HG03103 (cell line): ENCODE data around the gene ABLIM3.

Experiments
- ATAC-seq: cut with Tn5 transposase; IDR thresholded peaks from one replicate; pipeline ENCODE4 v1.9.1; 2021; ENCODE audit warnings: low read depth; ENCODE audit not compliant: unreplicated experiment

Gene ABLIM3

DNA sequence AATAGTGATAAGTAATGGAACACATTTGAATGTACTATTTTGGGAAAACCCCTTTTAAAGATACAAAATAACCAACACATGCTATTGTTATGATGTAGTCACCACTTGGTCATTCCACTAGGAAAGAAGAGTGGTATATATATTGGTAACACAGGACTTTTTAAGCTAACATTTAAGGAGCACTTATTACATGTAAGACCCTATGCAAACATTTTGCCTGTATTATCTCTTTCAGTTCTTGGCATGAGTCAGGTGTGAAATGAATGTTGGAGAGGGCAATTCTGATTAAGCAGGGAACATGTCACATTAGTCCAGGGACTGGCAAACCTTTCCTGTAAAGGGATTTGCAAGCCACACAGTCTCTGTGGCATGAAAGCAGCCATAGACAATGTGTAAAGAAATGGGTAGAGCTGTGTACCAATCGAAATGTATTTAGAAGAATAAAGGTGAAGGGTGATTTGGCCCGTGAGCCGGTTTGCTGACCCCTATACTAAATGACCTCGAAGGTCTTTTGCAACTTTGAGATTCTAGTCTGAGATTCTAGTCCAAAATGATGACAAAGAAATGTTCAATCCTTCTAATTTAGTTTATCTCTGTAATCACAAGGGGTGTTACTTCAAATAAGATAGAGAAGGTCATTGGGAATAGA is 15.3 kb downstream of the ABLIM3 start:
- no peak for ATAC-seq

DNA sequence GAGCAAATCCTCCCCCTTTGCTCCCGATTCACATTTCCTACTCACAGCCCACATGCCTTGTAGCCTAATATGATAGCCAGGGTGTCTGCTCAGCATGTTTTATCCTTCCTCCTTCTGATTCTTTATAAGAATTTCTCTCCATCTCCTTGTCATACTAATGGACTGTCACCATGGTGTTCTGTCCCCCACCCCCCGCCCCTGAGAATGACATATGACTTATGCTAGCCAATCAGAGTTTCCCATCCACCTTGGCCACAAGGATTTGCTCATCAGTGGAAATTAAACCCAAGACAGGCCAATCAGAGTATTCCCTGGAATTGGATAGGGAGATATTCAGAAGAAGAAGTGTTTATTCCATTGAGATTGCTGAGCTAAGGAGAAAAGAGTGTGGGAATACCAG is 16.0 kb downstream of the ABLIM3 start:
- no peak for ATAC-seq

DNA sequence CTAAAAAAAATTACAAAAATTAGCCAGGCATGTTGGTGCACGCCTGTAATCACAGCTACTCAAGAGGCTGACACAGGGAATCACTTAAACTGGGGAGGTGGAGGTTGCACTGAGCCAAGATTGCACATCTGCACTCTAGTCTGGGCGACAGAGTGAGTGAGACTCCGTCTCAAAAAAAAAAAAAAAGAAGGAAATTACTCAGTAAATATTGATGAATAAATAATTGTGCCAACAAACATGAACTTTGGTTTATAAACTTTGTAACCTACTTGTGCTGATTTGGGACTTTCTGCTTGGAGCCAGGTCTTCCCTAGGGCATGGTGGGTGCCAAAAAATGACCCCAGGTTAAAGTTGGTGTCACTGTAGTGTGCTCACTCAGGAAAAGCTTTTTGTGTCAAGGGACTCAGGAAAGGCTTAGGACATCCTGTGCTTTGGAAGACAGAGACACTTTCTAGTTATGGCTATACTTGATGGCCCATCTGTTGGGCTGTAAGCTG is 19.0 kb downstream of the ABLIM3 start:
- no peak for ATAC-seq

DNA sequence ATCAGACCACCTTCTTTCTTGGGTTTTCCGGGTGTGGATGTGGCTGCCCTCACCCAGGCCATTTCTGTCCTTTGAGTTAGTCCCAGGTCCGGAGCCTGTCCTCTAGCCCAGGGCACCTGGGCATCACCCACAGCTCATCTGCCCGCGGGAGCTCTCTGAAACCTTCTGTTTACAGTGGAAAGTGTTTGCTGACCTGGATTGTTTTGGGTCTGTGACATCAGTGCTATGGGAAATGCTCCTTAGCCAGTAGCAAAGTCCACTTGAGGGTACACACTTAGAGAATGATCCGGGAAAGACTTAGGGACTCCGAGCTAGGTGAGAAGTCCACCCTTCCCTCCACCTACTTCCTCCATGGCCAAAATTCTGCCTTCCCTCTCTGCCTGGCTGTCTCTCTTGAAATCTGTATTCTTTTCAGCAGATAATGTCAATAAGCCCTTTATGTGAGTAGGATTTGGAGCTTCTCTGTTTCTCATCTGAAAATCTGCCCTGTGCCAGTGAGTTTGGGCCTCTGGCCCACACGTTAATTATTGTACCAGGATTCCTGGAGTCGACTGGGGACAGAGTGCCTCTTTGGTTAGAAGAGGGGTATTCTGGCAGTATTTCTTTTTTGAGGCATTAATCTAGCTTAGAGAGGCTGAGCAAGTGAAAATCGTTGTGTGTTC is 19.9 kb downstream of the ABLIM3 start:
- no peak for ATAC-seq

DNA sequence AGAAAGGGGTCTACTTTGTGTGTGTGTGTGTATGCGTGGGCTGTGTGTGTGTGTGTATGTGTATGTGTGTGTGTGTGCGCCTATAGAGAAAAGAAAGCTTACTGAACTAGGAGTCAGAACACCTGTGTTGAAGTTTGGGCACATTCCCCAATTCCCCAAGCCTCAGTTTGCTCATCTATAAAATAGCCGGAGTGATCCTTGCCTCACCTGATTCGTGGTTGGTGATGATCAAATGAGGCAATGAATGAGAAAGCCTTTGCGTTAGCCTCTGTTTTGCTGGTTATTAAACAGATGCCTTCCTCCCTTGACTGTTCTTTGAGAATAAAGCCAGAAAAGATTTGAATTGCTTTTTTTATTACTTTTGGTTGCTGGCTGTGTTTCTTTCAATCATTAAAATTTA is 20.6 kb downstream of the ABLIM3 start:
- ATAC-seq, result no peak

DNA sequence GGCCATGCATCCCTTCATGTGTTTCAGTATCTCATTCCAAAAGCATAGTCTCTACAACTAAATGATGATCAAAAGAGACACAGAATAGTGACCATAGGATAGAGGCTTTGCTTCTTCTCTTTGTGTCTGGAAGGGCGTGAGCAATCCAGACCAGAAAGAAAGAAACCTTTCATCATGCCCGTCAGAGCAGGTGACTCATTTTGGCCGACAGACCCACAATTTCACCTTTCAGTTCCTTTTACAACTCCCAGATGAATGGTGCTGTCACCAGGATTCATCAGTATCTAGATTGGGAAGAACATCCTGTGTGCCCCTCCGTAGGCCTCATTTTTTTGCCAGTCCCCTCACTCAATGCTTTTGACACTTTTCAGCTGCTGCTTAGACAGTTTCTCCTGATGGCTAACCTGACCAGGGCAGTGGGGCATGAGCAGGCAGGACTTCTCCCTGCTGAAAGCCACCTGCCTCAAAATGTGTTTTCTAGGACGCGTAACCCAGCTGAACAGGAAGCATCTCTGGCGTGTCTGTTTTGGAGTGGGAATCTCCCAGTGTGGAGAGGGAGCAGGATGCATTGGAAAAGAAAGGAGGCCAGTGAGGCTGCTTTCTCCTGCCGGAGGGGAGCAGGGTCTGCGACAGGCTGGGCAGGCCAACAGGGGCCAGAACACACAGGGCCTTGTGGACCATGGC is 21.2 kb downstream of the ABLIM3 start:
- ATAC-seq, result peak; percentile 93

DNA sequence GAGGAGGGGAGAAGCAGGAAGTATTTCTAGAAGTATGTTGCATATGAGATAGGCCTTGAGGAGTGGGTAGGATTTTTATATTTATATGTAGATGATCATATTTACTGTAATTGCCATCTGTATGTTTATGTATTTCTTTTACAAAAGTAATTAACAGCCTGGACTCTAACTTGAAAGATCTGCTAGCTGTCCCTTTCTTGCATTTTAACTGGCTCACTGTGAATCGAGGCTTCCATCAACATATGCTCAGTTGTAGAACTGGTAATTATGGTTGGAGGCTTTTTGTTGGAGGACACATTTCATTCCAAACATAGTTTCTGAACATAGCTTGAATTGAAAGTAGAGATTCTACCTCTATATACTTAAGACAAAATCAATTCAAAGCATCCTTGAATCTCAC is 23.4 kb downstream of the ABLIM3 start:
- ATAC-seq, result no peak

DNA sequence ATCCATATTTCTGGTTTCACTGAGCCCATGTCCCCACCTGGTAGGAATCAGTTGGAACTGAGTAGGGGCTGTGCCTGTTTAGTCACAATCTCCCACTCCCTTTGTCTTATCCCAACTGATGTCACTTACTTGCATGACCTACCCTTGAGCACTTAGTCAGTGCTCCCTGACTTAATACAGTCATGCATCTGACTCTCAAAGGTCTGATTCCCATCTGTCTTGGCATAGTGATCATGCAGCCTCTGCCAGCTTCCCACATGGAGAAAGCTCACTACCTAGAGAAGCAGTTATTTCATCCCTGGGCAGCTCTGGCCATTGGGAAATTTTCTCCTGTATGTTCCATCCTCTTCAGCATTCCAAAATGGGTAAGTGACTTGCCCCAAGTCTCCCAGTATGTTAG is 24.8 kb downstream of the ABLIM3 start:
- no peak for ATAC-seq

DNA sequence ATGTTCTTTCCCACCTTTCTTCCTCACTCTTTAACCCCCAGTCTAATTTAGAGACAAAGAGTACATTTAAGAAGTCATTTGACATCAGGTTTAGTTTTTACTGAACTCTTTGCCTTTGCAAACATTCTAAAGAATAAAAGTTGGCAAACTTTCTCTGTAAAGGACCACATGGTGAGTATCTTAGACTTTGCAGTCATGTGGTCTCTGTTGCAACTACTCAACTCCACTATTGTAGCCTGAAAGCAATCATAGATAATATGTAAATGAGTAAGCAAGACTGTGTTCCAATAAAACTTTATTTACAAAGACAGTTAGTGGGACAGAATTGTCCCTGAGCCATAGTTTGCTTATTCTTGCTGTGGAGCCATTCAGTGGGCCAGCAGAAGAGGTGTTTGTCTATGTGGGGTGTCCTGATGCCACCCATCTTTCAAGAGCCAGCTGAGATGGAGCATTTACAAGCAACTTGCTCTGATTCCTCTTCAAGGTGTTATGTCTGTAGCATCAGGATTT is 25.4 kb downstream of the ABLIM3 start:
- ATAC-seq, result no peak

DNA sequence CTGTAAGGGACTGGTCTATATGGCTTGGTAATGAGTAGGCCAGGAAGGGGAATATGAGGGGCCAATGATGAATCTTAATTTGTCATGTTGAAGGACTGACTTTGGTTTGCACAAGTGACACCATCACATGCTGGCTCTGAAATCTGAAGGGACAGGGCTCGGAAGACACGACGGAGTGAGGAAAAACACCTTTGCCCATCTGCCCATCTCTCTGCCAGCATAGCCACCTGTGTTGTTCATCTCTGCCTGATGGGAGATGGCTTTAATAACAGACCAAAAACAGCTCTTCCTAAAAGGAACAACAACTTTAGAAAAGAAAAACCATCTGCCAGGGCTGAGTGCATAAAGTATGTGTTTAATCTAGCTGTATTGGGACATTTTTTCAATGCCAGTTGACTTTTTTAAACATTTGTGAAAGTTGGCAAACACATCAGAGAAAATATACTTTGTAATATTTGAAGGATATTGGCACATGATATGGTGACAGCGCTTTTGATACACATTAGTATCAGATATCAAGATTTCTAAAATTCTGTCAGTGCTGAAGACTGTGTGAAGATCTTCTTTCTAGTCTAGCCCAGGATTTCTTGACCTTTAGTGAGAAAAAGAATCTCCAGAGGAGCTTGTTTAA is 27.1 kb downstream of the ABLIM3 start:
- ATAC-seq, result no peak

DNA sequence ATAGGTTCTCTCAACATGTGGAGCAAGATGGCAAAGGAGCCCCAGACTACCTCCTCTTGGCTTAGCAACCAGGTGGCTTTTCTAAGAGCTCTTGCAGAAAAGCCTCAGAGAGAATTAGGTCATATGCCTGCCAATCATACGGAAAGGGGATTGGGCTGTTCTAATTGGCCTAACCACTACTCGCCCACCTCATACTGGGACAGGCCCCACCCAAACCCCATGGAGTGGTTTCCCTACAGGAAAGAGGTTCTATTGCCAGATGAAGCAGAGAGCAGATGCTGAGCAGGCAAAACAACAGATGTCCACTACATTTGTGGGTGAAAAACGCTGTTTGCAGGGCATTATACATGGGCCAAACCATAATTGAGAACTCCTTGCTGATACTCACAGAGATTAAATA is 29.0 kb downstream of the ABLIM3 start:
- no peak for ATAC-seq

DNA sequence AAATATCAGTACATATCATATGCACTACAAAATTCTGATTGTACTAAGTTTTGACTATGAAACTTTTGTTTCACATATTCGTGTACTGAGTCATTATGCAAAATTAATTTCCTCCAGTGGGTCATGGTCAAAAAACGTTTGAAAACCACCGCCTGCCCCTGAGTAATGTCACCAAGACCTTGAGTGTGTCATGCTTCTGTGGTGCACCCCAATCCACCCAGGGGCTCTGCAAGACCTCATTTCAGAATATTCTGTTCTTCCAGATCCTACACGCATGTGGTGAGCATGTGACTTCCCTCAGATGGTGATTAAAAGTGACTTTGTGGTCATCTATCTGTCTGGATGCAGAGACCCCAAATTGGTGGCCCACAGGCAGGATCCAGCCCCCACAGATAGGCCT is 31.0 kb downstream of the ABLIM3 start:
- ATAC-seq, result peak; percentile 74

DNA sequence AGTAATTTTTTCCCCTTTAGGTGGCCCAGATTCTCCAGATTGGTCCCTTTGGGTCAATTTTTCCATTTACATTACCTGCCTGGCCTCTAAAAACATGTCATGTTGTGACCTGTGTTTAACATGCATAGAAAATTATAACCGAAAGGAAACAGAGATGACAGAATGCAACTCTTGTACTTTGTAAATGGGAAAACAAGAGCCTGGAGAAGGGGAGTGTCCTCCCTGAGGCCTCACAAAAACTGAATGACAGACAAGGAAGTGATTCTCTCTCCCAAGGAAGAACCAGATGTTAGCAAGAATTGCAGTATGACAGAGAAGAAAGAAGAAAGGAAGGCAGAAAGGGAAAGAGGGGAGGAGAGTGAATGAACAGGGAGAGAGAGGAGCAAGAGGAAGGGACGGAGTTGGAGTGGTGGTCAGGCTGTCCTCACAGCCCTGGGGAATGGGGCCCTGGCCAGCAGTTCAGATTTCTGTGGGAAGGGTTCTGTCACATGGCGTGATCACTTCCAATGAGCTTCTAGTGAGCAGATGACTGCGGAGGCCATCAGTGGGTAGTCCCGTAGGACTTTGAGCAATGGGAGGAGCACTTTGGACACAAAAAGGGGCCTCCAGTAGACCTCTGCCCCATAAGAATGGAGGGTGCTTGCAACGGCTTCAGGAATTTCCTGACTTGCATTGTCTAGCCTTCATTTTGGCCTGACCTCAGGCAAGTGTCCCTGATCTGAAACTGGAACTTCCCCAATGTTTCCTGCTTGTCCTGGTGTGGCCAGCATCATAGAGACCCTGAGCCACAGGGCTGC is 31.6 kb downstream of the ABLIM3 start:
- no peak for ATAC-seq

DNA sequence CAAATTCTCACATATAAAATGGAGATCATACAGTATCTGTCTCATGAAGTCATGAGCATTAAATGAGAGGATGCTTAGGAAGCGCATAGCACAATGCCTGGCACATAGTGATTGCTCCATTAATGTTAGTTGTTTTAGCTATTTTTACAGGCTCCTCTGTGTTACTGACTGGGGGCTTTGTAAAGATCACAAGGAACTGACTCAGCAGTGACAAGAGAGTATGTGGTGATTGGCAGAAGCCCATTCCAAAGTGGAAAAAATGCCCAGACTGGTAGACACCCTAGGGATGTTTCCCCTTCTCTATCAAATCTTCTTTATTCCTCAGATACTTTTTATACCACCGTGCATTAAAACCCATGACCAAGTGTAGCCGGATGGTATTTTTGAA is 33.5 kb downstream of the ABLIM3 start:
- ATAC-seq, result no peak

DNA sequence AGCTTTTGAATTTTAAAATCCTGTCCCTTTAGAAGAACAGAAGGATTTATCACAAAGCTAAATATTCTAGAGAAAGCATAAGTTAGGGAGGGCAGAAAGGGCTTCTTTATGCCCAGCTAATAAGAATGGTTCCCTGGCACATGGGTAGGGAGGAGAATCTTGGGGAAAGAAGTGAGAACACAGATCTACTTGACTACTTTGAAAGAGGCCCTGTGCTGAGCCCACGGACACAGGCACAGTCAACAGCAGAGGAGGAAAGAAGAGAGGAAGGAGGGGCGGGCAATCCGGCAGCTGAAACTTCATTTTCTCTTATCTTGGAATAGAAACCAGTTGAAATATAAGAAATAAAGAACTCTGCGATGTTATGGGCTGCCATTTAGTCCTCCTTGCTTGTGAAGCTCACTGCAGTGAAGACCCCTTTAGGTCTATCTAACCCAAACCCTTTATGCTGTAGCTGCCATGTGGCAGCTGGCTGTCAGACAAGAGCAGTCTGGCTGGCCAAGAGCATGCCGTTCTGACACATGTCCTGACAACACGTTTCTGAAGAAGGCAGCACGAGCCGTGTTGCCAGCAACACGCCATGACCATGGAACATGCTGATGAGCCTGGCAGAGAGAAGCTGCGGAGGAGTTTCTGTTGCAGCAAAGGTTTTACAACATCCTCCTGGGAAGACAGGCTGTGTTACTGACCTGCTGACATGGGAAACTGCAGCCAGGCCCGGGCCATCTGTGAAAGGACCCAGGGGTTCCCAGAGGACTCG is 34.2 kb downstream of the ABLIM3 start:
- ATAC-seq, result no peak

DNA sequence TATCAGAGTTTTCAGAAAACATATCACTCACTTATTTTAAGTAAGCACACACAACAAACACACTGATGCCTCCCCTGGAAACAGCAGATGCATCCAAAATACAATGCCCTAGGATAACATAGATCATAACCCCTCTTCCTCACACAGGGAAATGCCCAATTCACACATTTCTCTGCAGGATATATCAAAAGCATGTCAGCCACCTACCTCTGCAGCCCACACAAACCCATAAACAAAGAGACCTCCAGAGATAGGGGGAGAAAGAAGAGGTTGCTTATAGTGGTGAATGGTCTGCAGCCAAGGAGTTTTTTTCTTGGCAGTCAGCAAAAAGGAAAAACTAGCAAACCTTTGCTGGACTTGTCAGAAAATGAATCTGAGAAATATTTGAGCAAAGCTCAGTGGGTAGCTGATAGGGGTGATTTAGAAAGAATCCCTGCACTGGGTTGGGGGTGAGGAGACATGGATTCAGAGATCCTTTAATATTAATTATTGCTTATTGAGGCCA is 36.1 kb downstream of the ABLIM3 start:
- no peak for ATAC-seq

DNA sequence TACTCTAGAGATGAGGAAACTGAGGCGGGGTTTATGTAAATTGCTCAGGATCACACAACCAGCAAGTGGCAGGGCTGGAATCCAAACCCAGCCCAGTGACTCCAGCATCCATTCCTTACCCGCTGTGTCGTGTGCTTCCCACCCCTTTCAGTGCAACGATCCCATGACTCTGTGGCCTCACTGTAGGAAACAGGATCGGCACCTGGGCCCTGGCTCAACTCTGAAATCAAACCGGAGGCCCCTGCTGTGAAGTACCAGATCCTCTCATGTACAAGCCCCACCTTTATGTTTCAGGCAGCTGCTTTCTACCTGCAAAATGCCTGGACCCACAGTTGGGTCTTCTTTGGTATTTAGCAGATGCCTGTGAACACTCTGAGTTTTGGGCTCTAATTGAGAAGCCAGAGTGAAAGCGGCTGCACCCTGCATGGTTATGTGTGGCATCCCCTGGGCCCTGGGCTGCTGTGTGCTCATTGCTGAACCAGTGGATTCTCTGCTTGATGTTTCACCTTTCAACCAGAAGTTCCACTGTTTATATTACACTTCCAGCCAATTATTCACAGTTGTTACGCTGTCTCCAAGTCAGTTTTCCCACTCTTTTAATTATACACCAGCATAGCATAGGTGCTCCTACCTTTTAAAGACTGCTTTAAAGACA is 36.7 kb downstream of the ABLIM3 start:
- no peak for ATAC-seq

DNA sequence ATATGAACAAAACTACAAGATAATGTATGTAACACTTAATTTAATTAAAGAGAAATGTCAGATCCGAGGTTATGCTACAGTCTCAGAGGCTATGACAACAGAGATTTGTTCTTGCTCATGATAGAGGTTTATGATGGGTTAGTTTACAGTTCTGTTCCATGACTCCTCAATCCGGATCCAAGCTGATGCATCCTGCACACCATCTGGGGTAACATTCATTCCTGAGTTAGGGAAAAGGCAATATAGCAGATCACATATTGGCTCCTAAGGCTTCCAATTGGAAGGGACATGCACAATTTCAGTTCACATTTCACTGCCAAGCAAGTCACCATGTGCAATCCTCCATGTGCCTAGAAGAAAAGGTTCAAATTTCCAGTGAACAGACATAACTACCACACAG is 40.4 kb downstream of the ABLIM3 start:
- no peak for ATAC-seq

DNA sequence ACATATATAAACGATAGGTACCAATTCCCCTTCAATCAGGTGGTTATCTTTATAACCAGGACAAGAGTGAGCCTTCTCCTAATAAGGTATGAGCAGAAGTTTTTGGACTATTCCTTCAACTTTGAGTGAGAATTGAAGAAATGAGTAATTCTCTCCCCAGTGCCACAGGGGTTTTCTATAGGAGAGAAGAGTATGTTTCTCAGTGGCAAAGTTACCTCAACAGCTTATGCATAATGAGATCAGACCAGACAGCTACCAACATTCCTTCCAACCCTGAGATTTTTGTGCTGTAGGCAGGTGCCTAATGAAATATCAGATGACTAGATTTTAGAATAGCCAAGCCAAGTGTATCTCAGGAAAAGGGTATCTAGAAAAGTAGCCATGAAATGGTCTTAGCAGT is 40.9 kb downstream of the ABLIM3 start:
- ATAC-seq, result no peak
